Type B pancreatic cell (in vitro differentiated cells): ENCODE measurements around the gene CD274. TPM values are rescaled to one million over a fixed set of nuclear protein-coding genes. Genes with fewer than 3 reads are reported as not detected.

Experiments
- DNase-seq: peaks from one replicate; pipeline ENCODE4 v3.0.0; 2021; ENCODE audit warnings: mixed read lengths; ENCODE audit not compliant: unreplicated experiment; ENCODE audit errors: extremely low spot score
- H3K27ac Mint-ChIP-seq: 2 replicates; pipeline ENCODE4 v1.8.0; 2021; ENCODE audit warnings: mild to moderate bottlenecking, mixed read lengths
- H3K27me3 Mint-ChIP-seq: 2 replicates; pipeline ENCODE4 v1.8.0; 2021; ENCODE audit warnings: mixed read lengths
- H3K36me3 Mint-ChIP-seq: 2 replicates; pipeline ENCODE4 v1.8.0; 2021; ENCODE audit warnings: mixed read lengths
- H3K4me1 Mint-ChIP-seq: one replicate; pipeline ENCODE4 v1.8.0; 2021; ENCODE audit warnings: mixed read lengths; ENCODE audit not compliant: unreplicated experiment
- H3K4me3 Mint-ChIP-seq: 2 replicates; pipeline ENCODE4 v1.8.0; 2021; ENCODE audit warnings: mild to moderate bottlenecking, mixed read lengths
- H3K9me3 Mint-ChIP-seq: 2 replicates; pipeline ENCODE4 v1.8.0; 2021; ENCODE audit warnings: mixed read lengths
- total RNA-seq: library from RNA; stranded (reverse); gene quantifications from 2 replicates; pipeline ENCODE4 v1.2.1, GENCODE V29; 2021; ENCODE audit warnings: low replicate concordance
- TF ChIP-seq, protein P1 (sequence below): fragments of 200-600 bp; sonication (generic); conservative IDR thresholded peaks from 2 replicates; pipeline ENCODE4 v1.5.0; 2021; ENCODE audit warnings: antibody characterized with exemption, mild to moderate bottlenecking

Gene CD274
- total RNA-seq, 1 donor from 2014 or later = 1.2 TPM

- Mint-ChIP-seq H3K27me3 (no peaks in the 10 kb centered on the region), H3K9me3 (no peaks in the 10 kb centered on the region), H3K36me3 (peaks cover 19% of the 10 kb centered on the region), H3K4me3 (no peak overlapping the region), H3K4me1 (no peaks in the 10 kb centered on the region), H3K27ac (no peak overlapping the region)
- DNase-seq = no peak
- TF ChIP-seq, protein P1, sequence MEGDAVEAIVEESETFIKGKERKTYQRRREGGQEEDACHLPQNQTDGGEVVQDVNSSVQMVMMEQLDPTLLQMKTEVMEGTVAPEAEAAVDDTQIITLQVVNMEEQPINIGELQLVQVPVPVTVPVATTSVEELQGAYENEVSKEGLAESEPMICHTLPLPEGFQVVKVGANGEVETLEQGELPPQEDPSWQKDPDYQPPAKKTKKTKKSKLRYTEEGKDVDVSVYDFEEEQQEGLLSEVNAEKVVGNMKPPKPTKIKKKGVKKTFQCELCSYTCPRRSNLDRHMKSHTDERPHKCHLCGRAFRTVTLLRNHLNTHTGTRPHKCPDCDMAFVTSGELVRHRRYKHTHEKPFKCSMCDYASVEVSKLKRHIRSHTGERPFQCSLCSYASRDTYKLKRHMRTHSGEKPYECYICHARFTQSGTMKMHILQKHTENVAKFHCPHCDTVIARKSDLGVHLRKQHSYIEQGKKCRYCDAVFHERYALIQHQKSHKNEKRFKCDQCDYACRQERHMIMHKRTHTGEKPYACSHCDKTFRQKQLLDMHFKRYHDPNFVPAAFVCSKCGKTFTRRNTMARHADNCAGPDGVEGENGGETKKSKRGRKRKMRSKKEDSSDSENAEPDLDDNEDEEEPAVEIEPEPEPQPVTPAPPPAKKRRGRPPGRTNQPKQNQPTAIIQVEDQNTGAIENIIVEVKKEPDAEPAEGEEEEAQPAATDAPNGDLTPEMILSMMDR = no peak
These were observed 30.4 kb upstream of the CD274 start for GRCh38 chr9:5419987-5420386.

GRCh38 chr9:5421163-5421562 lies 29.2 kb upstream of the CD274 start:
- TF ChIP-seq, protein P1 = no peak
- Mint-ChIP-seq H3K9me3 (no peaks in the 10 kb centered on the region), H3K4me3 (no peak overlapping the region), H3K4me1 (no peaks in the 10 kb centered on the region), H3K27me3 (no peaks in the 10 kb centered on the region), H3K27ac (no peak overlapping the region), H3K36me3 (peaks cover 25% of the 10 kb centered on the region)
- DNase-seq = no peak

DNA sequence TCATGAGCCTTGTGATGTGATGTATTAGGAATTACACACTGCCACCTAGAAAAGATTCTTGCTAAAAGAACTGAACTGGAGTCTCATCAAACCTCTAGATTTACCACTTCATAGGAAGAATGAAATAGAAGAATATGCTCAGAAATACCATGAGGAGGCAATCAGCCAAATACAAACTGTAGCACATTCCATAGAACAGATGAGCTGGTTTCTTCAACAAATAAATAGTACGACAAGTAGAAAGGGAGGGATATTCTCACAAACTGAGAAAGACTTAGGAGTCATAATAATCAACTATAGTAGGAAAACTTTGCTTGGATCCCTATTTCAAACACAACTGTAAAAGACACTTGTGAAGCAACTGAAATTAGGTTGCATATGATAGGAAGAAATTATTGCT lies 28.1 kb upstream of the CD274 start:
- H3K4me3 Mint-ChIP-seq = no peak overlapping the region

DNA sequence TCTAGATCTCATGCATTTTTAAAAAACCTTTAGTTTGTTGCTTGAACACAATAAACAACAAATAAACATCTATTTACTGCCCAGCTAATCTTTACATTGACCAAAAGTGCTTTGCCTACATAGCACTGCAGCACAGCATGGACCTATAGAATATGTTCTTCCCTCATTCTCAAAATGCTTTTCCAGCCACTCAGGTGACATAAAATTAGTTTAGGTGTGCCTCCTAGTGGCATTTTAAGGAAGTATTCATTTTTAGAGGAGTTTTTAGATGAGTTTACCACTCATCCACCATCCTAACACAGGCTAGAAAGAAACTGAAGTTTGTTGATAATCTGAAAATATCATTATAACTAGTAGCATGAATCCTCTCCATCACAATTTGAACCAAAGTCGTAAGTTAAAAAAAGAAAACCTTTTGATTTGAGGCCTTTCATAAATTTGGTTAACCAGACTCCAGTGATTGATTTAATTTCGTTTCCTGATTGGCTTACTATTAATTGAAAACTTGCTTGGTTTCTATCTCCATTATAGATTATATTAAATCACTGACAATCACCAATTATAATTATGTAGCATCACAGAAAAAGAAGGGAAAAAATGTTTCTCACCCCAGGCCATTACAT lies 25.2 kb upstream of the CD274 start:
- H3K4me1 Mint-ChIP-seq = no peaks in the 10 kb centered on the region
- TF ChIP-seq, protein P1 = peak; percentile 69
- no peak overlapping the region for H3K27ac Mint-ChIP-seq
- H3K9me3 Mint-ChIP-seq = no peaks in the 10 kb centered on the region
- H3K4me3 Mint-ChIP-seq = no peak overlapping the region
- peaks cover 19% of the 10 kb centered on the region for H3K36me3 Mint-ChIP-seq
- H3K27me3 Mint-ChIP-seq = no peaks in the 10 kb centered on the region
- no peak for DNase-seq

More for the DNA sequence above, 28.1 kb upstream of the CD274 start:
- no peak for DNase-seq
- Mint-ChIP-seq H3K27me3 (no peaks in the 10 kb centered on the region), H3K27ac (no peak overlapping the region), H3K36me3 (peaks cover 25% of the 10 kb centered on the region), H3K9me3 (no peaks in the 10 kb centered on the region), H3K4me1 (no peaks in the 10 kb centered on the region)
- TF ChIP-seq, protein P1 = no peak

- no peak for DNase-seq
- Mint-ChIP-seq H3K36me3 (peaks cover 26% of the 10 kb centered on the region), H3K9me3 (no peaks in the 10 kb centered on the region), H3K27me3 (no peaks in the 10 kb centered on the region), H3K4me1 (no peaks in the 10 kb centered on the region), H3K4me3 (no peak overlapping the region), H3K27ac (no peak overlapping the region)
- TF ChIP-seq, protein P1 = no peak
These were observed 23.3 kb upstream of the CD274 start for GRCh38 chr9:5427005-5427404.
